IMR-90 (cell line): Measurements from ENCODE around the gene SSNA1. TPM values are rescaled to one million over a fixed set of nuclear protein-coding genes. Genes with fewer than 3 reads are reported as not detected.

ENCODE experiments used
- ATAC-seq: fragments of 200-7000 bp; cut with Tn5 transposase; 2 replicates; pipeline ENCODE4 v1.9.1; 2020; ENCODE audit warnings: low read depth, mild to moderate bottlenecking, moderate library complexity
- BruUV-seq: library from RNA; stranded (reverse); fragments of 400-500 nt; replicated peaks from 2 replicates; lab custom pipeline; 2021; lab: Mats Ljungman, UMichigan
- CTCF ChIA-PET: fragments of 300-600 bp; formaldehyde crosslinking; extraction: SDS; loops from one replicate; lab custom pipeline; 2021; ENCODE audit warnings: antibody characterized with exemption; lab: Yijun Ruan, JAX
- POLR2A ChIA-PET: fragments of 300-600 bp; sonication (Branson Sonifier 250); formaldehyde crosslinking; loops from one replicate; lab custom pipeline; 2022; ENCODE audit warnings: antibody characterized with exemption; ENCODE audit not compliant: unreplicated experiment; lab: Charles Lee
- DNase-seq: peaks from one replicate; pipeline ENCODE4 v3.0.0; 2013
- H2AFZ ChIP-seq: replicated peaks from 2 replicates; pipeline ENCODE3; 2013; ENCODE audit warnings: low read length, mild to moderate bottlenecking; ENCODE audit not compliant: poor library complexity
- H2AK5ac ChIP-seq: 2 replicates; pipeline ENCODE4 v1.6.1; 2013; ENCODE audit warnings: low read depth, low read length, inconsistent platforms
- H2AK9ac ChIP-seq: replicated peaks from 2 replicates; pipeline ENCODE3; 2013; ENCODE audit warnings: mild to moderate bottlenecking, low read depth, low read length, moderate library complexity; ENCODE audit not compliant: poor library complexity
- H2BK120ac ChIP-seq: 2 replicates; pipeline ENCODE4 v1.6.1; 2013; ENCODE audit warnings: low read depth, low read length, inconsistent platforms
- H2BK15ac ChIP-seq: 3 replicates; pipeline ENCODE4 v1.6.1; 2013; ENCODE audit warnings: low read depth, low read length, inconsistent platforms
- H2BK20ac ChIP-seq: 2 replicates; pipeline ENCODE4 v1.6.1; 2013; ENCODE audit warnings: low read depth, mild to moderate bottlenecking, inconsistent platforms, low read length, moderate library complexity
- H2BK5ac ChIP-seq: 2 replicates; pipeline ENCODE4 v1.6.1; 2013; ENCODE audit warnings: mild to moderate bottlenecking, low read depth, low read length, inconsistent platforms; ENCODE audit not compliant: poor library complexity, severe bottlenecking
- H3K14ac ChIP-seq: replicated peaks from 2 replicates; pipeline ENCODE4 v1.6.1; 2013; ENCODE audit warnings: low read depth, low read length, inconsistent platforms
- H3K18ac ChIP-seq: 2 replicates; pipeline ENCODE4 v1.6.1; 2013; ENCODE audit warnings: low read depth, low read length, control low read depth
- H3K23ac ChIP-seq: 2 replicates; pipeline ENCODE4 v1.6.1; 2013; ENCODE audit warnings: low read depth, low read length, inconsistent platforms
- H3K27ac ChIP-seq: 2 replicates; pipeline ENCODE4 v1.5.1; 2013; ENCODE audit warnings: mild to moderate bottlenecking, control low read depth, low read length; ENCODE audit not compliant: insufficient read depth
- H3K27me3 ChIP-seq: 2 replicates; pipeline ENCODE4 v1.6.1; 2013; ENCODE audit warnings: low read length; ENCODE audit not compliant: control insufficient read depth, insufficient read depth
- H3K36me3 ChIP-seq: 2 replicates; pipeline ENCODE4 v1.6.1; 2013; ENCODE audit warnings: low read length, mixed read lengths; ENCODE audit not compliant: control insufficient read depth, insufficient read depth
- H3K4ac ChIP-seq: 2 replicates; pipeline ENCODE4 v1.6.1; 2013; ENCODE audit warnings: low read depth, low read length, inconsistent platforms
- H3K4me1 ChIP-seq: 2 replicates; pipeline ENCODE4 v1.6.1; 2013; ENCODE audit warnings: low read length, mixed read lengths; ENCODE audit not compliant: control insufficient read depth, insufficient read depth
- H3K4me2 ChIP-seq: 2 replicates; pipeline ENCODE4 v1.6.1; 2013; ENCODE audit warnings: low read depth, mild to moderate bottlenecking, control low read depth, low read length, moderate library complexity
- H3K4me3 ChIP-seq: 2 replicates; pipeline ENCODE4 v1.5.1; 2013; ENCODE audit warnings: low read depth, mild to moderate bottlenecking, control low read depth, low read length, moderate library complexity; ENCODE audit not compliant: insufficient read depth
- H3K56ac ChIP-seq: 2 replicates; pipeline ENCODE4 v1.6.1; 2013; ENCODE audit warnings: low read length, inconsistent platforms; ENCODE audit not compliant: insufficient read depth; ENCODE audit errors: extremely low read depth
- H3K79me1 ChIP-seq, 2 experiments: 2 replicates each; pipeline ENCODE4 v1.6.1; 2013; ENCODE audit warnings: low read length in 2 of 2, inconsistent platforms in 1 of 2, low read depth in 1 of 2
- H3K9ac ChIP-seq: 2 replicates; pipeline ENCODE4 v1.6.1; 2013; ENCODE audit warnings: low read depth, low read length, control low read depth
- H3K9me1 ChIP-seq: 2 replicates; pipeline ENCODE4 v1.6.1; 2013; ENCODE audit warnings: low read length, inconsistent platforms; ENCODE audit not compliant: insufficient read depth
- H3K9me3 ChIP-seq: 2 replicates; pipeline ENCODE4 v1.6.1; 2013; ENCODE audit warnings: low read length; ENCODE audit not compliant: control insufficient read depth, insufficient read depth
- H4K20me1 ChIP-seq: 2 replicates; pipeline ENCODE4 v1.6.1; 2013; ENCODE audit warnings: low read length, inconsistent platforms; ENCODE audit not compliant: insufficient read depth
- H4K5ac ChIP-seq: 2 replicates; pipeline ENCODE4 v1.6.1; 2013; ENCODE audit warnings: mild to moderate bottlenecking, low read depth, low read length, control low read depth
- H4K8ac ChIP-seq, 2 experiments: 2 replicates each; pipeline ENCODE4 v1.6.1; 2013; ENCODE audit warnings: low read depth in 2 of 2, low read length in 2 of 2, control low read depth in 1 of 2, inconsistent platforms in 1 of 2
- H4K91ac ChIP-seq: 2 replicates; pipeline ENCODE4 v1.6.1; 2013; ENCODE audit warnings: low read depth, low read length, inconsistent platforms; ENCODE audit not compliant: insufficient read depth
- CHD1 ChIP-seq: IDR thresholded peaks from 2 replicates; pipeline ENCODE4 v1.6.1; 2012; ENCODE audit warnings: low read depth, low read length, improper control_type of control experiment
- MXI1 ChIP-seq: IDR thresholded peaks from 2 replicates; pipeline ENCODE4 v1.6.1; 2012; ENCODE audit warnings: low read depth, mild to moderate bottlenecking, low read length, moderate library complexity, borderline replicate concordance
- WGBS, 2 experiments: methylation state at CpG; one replicate each; pipeline versions ENCODE4 v1.1.5 to v1.1.7; 2013; ENCODE audit warnings: missing lambda C conversion rate in 2 of 2; ENCODE audit not compliant: insufficient read length in 1 of 2; ENCODE audit errors: extremely low coverage in 2 of 2; 5-methylcytosine and 5-hydroxymethylcytosine counted together
- dilution Hi-C: fragments of 300-500 bp; cut with HindIII; formaldehyde crosslinking; loops from one replicate; pipeline ENCODE4 v1.14.3; 2018; ENCODE audit warnings: low sequenced_read_pairs; ENCODE audit not compliant: unreplicated experiment
- in situ Hi-C: fragments of 300-500 bp; cut with MboI; formaldehyde crosslinking; loops from 3 replicates; pipeline ENCODE4 v1.14.3; 2019; ENCODE audit warnings: low sequenced_read_pairs, inconsistent platforms, mixed read lengths
- intact Hi-C: fragments of 100-400 bp; cut with micrococcal nuclease; formaldehyde crosslinking; loops from 2 replicates; pipeline ENCODE4 v1.10.0; 2022
- polyA plus RNA-seq, 3 experiments: library from polyadenylated mRNA; depleted of rRNA; stranded (reverse); fragments of >200 nt; gene quantifications; 2 replicates each; pipeline ENCODE4 v1.2.3, GENCODE V29; 2012; ENCODE audit warnings: low replicate concordance in 1 of 3
- total RNA-seq: library from RNA; depleted of rRNA; stranded (reverse); fragments of >200 nt; gene quantifications from 2 replicates; pipeline ENCODE4 v1.2.3, GENCODE V29; 2012

The SSNA1 gene
- total and polyA plus RNA-seq, 2 of the 4 experiments (the other 2 are of a cell fraction), result 55.7 to 86.7 TPM

DNA sequence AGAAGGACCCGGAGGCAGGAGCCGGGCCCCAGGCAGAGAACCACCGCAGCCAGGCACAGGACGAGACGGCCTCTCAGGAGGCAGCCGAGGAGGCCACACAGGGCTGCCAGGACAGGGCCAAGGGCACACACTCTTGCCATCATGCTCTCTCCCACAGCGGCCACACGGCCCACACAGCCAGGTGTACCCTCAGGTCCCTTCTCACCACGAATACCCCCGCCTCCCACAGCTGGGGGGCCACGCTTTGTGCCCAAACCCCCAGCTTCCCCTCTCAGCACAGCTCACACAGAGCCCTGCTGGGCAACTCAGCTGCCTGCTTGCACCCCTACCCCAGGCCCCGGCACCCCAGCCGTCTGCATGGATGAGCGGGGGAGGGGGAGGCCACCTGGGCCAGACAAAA lies 5.3 kb downstream of the SSNA1 start:
- no peak overlapping the region for H2AFZ ChIP-seq
- in situ Hi-C loops (no loop called here), dilution Hi-C loops (no loop called here), intact Hi-C loops (no loop called here)
- ATAC-seq, result no peak
- H2BK120ac ChIP-seq, result no peak overlapping the region
- H3K4ac ChIP-seq, result no peak overlapping the region
- no peak overlapping the region for H3K56ac ChIP-seq
- no peaks in the 10 kb centered on the region for H3K9me3 ChIP-seq
- CTCF ChIA-PET, result no interaction called here
- POLR2A ChIA-PET, result no interaction called here
- H2AK9ac ChIP-seq, result no peak overlapping the region
- BruUV-seq, result no TSS peak
- no peaks in the 10 kb centered on the region for H3K9me1 ChIP-seq
- H3K36me3 ChIP-seq, result peaks cover 26% of the 10 kb centered on the region
- TF ChIP-seq CHD1, result no peak
- TF ChIP-seq MXI1, result no peak
- H2AK5ac ChIP-seq, result no peak overlapping the region
- WGBS, 2 experiments, result 90% methylated on average over 2 of the region's 14 CpGs; no CpG with 5 or more reads in 1 of the 2 experiments
- H4K91ac ChIP-seq, result no peak overlapping the region
- H3K9ac ChIP-seq, result no peak overlapping the region
- H3K4me1 ChIP-seq, result peaks cover 18% of the 10 kb centered on the region
- no peak overlapping the region for H3K27ac ChIP-seq
- no peak overlapping the region for H3K18ac ChIP-seq
- no peak overlapping the region for H4K5ac ChIP-seq
- DNase-seq, result no peak
- H3K23ac ChIP-seq, result no peak overlapping the region
- no peak overlapping the region for H2BK20ac ChIP-seq
- no peak overlapping the region for H2BK15ac ChIP-seq
- no peak overlapping the region for H2BK5ac ChIP-seq
- H4K20me1 ChIP-seq, result peaks cover 43% of the 10 kb centered on the region
- peaks cover 10 to 76% of the 10 kb centered on the region in 2 experiments for H3K79me1 ChIP-seq
- no peak overlapping the region for H4K8ac ChIP-seq
- H3K4me2 ChIP-seq, result no peak overlapping the region
- H3K27me3 ChIP-seq, result no peaks in the 10 kb centered on the region
- H3K4me3 ChIP-seq, result no peak overlapping the region
- H3K14ac ChIP-seq, result no peak overlapping the region
